H1 (cell line): ENCODE data around the gene DMRT1. TPM values are rescaled to one million over a fixed set of nuclear protein-coding genes. Genes with fewer than 3 reads are reported as not detected.
A peak's percentile ranks its signal among the peaks of the same experiment; 100 is the strongest.

Experiments
- BACH1 ChIP-seq: IDR thresholded peaks from 2 replicates; pipeline ENCODE4 v1.6.1; 2012; ENCODE audit warnings: low read length, improper control_type of control experiment
- BRCA1 ChIP-seq: IDR thresholded peaks from 2 replicates; pipeline ENCODE4 v1.6.1; 2012; ENCODE audit warnings: low read depth, low read length, improper control_type of control experiment
- CBX5 ChIP-seq: fragments of 300-800, 300-1000 bp; sonication (generic); IDR thresholded peaks from 2 replicates; pipeline ENCODE4 v1.7.1; 2016; ENCODE audit warnings: antibody characterized with exemption, low read length, low read depth
- CREB1 ChIP-seq: IDR thresholded peaks from 2 replicates; pipeline ENCODE4 v1.6.1; 2012; ENCODE audit warnings: inconsistent platforms
- EZH2 ChIP-seq: fragments of 200-600 bp; sonication (generic); IDR thresholded peaks from 2 replicates; pipeline ENCODE4 v1.7.1; 2012; ENCODE audit warnings: low read depth, mild to moderate bottlenecking, moderate library complexity, low read length, inconsistent platforms; ENCODE audit not compliant: severe bottlenecking
- GABPA ChIP-seq: IDR thresholded peaks from 2 replicates; pipeline ENCODE4 v1.6.1; 2011; ENCODE audit warnings: mild to moderate bottlenecking, low read length, moderate library complexity, borderline replicate concordance; ENCODE audit not compliant: insufficient read depth
- POLR2A ChIP-seq, 2 experiments: IDR thresholded peaks; 1 replicate in 1 of 2; 2 replicates in 1 of 2; pipeline ENCODE4 v1.6.1; 2011; ENCODE audit warnings: low read depth in 2 of 2, low read length in 2 of 2, mild to moderate bottlenecking in 2 of 2; ENCODE audit errors: control extremely low read depth in 1 of 2
- RAD21 ChIP-seq, 2 experiments: IDR thresholded peaks in 1 of 2; conservative IDR thresholded peaks in 1 of 2; 2 replicates each; pipeline ENCODE4 v1.6.1; 2011; ENCODE audit warnings: low read depth in 2 of 2, low read length in 2 of 2, improper control_type of control experiment in 1 of 2, inconsistent platforms in 1 of 2, mild to moderate bottlenecking in 1 of 2, moderate library complexity in 1 of 2
- SAP30 ChIP-seq: fragments of 300-600 bp; sonication (generic); IDR thresholded peaks from 2 replicates; pipeline ENCODE4 v1.7.1; 2012; ENCODE audit warnings: low read length, moderate library complexity, mild to moderate bottlenecking, inconsistent platforms; ENCODE audit not compliant: insufficient read depth, insufficient replicate concordance
- SIN3A ChIP-seq, 2 experiments: IDR thresholded peaks in 1 of 2; conservative IDR thresholded peaks in 1 of 2; 2 replicates each; pipeline ENCODE4 v1.6.1; 2011 to 2012; ENCODE audit warnings: low read length in 2 of 2, improper control_type of control experiment in 1 of 2, low read depth in 1 of 2, mild to moderate bottlenecking in 1 of 2
- TBP ChIP-seq: IDR thresholded peaks from 2 replicates; pipeline ENCODE4 v1.6.1; 2011; ENCODE audit warnings: low read depth, low read length, improper control_type of control experiment
- ZNF274 ChIP-seq: IDR thresholded peaks from 2 replicates; pipeline ENCODE4 v1.7.0; 2012; ENCODE audit warnings: low read length, borderline replicate concordance; ENCODE audit errors: extremely low read depth
- polyA plus RNA-seq, 7 experiments: library from polyadenylated mRNA; depleted of rRNA in 3 of 7; stranded (reverse) in 5 of 7; unstranded in 2 of 7; fragments of >200 nt in 5 of 7; fragments of 200-250 nt in 2 of 7; gene quantifications; 1 replicate in 5 of 7; 2 replicates in 1 of 7; 4 replicates in 1 of 7; pipeline versions ENCODE4 v1.2.1 to v1.2.3, GENCODE V29; 2011 to 2013; ENCODE audit warnings: missing spikeins in 2 of 7, mixed read lengths in 2 of 7
- total RNA-seq: library from RNA; stranded (reverse); fragmentation: NEBNext Ultra II Directional; extraction: Animal tissue kit (Norgen Biotek cat#: 25700); gene quantifications from 2 replicates; pipeline ENCODE4 v1.2.1, GENCODE V29; 2021
- TF ChIP-seq, protein P1 (sequence below): IDR thresholded peaks from 2 replicates; pipeline ENCODE4 v1.6.1; 2012; ENCODE audit warnings: inconsistent platforms

Gene DMRT1
- total and polyA plus RNA-seq, 2 of the 8 experiments (the other 6 are each of a cell fraction or from before 2014, with no cell fraction given) = 0.15 TPM; not detected in 1

DNA sequence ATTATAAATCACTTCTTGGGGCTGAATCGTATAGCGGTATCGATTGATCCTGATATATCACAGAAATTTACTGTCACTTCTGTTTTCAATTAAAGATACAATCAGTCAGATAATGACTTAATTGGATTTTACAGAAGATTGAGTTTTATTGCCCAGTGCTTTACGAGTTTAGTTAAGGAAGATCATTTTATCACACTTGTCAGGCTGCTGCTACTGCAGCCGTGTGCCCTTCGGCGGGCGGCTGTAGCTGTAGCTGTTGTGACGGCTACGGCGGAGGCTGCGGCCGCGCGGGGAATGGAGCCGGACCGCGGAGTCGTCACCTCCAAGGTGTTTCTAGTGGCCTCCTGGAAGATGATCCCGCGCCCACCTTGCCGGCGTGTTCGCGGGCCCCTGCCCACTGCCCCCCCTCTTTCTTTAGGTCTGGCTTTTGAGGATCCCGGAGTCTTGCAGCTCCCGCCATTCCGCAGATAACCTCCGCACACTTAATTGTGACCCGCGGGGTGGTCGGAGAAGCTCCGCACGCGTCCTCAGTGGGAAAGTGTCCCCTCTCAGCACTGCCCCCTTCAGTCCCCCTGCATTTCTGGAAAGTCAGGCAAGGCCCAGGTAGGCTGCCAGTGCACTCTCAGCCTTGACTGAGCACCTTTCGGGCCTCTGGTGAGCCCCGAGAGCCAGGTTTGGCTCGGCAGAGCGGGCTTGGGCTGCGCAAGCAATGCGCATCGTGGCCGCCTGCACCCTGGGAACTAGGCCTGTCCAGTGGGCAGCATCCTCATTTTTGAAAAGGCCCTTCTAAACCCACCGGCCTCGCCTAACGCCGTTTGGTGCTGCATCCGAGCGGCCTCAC lies 128.0 kb downstream of the DMRT1 start (continued):
- TF ChIP-seq POLR2A (IDR thresholded peaks at IDR 0.05; ENCODE audit: control extremely low read depth in 1 of 2, low read depth in 2 of 2, low read length in 2 of 2) = no peak
- TF ChIP-seq BRCA1 = no peak
- TF ChIP-seq SAP30 = no peak
- no peak for TF ChIP-seq GABPA
- peak in 1 of 2 experiments; percentile 20; a peak in 1 of 4 replicates for TF ChIP-seq RAD21 (IDR thresholded peaks at IDR 0.05 in 1 of 2, conservative IDR thresholded peaks at IDR 0.05 in 1 of 2; ENCODE audit: low read depth in 2 of 2, low read length in 2 of 2)
- TF ChIP-seq TBP = no peak
- no peak for TF ChIP-seq ZNF274
- TF ChIP-seq SIN3A (conservative IDR thresholded peaks at IDR 0.05 in 1 of 2, IDR thresholded peaks at IDR 0.05 in 1 of 2; ENCODE audit: low read depth in 1 of 2, low read length in 2 of 2) = no peak
- TF ChIP-seq, protein P1, sequence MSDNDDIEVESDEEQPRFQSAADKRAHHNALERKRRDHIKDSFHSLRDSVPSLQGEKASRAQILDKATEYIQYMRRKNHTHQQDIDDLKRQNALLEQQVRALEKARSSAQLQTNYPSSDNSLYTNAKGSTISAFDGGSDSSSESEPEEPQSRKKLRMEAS = peak; percentile 20; the same call in 1 of the 2 replicates
- no peak; the same call in 1 of the 2 replicates for TF ChIP-seq BACH1
- TF ChIP-seq CREB1 = no peak
- TF ChIP-seq CBX5 = no peak
- peak; percentile 97 for TF ChIP-seq EZH2
- TF ChIP-seq, all 59 proteins: peak for 8
